Germinal center (tissue), 1 donor: ENCODE measurements around the gene NR1H3.
A peak's percentile ranks its signal among the peaks of the same experiment; 100 is the strongest.

Source experiments
- DNase-seq: peaks from one replicate; pipeline ENCODE4 v3.0.0; 2012; ENCODE audit warnings: mixed read lengths, low spot score

NR1H3 gene

DNA sequence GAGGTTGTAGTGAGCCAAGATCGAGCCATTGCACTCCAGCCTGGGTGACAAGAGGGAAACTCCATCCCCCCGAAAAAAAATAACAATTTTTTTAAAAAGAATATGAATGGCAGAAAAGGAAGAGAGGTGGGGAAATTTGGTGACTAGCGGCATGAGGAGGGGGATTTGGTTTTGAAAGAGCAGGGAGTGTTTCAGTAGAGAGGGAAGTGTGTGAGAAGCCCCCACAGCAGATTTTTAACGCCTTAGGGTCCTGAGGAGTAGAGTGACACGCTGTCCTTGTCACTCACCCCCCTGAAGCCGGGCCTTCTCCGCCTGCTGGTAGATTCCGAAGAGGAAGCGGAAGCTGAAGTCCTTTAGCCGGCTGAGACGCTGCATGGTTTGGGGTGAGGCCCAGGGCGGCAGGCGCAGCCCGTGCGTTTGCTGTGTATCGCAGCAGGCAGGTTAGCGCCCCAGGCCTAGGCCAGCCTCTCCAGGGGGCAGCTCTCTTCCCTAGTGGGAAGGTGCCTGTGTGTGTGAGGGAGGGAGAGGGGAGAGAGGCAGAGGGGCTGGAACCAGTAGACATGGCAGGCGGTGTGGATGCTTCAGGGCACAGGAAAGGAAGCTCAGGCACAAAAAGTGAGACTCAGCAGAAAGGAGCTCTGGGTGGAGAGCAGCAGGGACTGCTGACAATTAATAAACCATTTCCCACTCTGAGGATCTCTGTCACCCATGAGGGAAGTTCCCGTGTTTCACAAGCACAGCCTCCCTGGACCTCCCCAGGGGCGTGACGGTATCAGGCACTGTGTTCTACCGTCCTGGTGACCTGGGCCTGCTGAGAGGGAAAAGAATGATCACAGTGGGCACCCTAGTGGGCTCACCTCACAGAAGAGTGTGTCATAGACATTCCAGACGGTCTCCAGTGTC is 13.1 kb upstream of the NR1H3 start:
- DNase-seq = no peak

DNA sequence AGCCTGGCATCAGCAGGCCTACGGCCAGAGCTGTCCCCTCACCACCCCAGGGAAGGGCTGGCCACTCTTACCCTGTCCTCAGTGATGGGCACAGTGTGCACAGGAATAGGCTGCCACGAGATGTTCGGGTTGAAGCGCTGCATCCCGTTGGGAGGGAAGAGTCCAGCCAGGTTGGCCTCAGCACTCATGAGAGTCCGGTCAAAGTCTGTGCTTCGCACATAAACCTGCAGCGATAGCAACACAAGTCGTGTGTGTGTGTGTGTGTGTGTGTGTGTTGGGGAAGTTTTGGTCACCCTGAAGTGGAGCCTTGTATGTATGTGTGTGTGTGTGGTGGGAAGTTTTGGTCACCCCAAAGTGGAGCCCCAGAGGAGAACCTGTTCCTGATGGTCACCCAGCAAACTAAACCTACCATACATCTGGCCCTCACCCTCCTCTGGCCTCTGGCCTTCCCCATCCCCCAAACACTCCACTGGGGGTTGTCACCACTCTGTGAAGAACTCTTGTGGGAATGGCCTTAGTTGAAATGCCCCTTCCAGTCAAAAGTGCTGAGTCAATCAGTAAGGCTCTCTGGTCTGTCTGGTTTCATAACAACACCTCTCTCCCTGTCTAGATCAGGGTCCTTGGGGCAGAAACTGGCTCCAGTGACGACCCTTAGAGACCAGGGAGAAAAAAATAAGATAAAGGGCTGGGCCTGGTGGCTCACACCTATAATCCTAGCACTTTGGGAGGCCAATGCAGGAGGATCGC is 12.0 kb upstream of the NR1H3 start:
- DNase-seq = no peak

DNA sequence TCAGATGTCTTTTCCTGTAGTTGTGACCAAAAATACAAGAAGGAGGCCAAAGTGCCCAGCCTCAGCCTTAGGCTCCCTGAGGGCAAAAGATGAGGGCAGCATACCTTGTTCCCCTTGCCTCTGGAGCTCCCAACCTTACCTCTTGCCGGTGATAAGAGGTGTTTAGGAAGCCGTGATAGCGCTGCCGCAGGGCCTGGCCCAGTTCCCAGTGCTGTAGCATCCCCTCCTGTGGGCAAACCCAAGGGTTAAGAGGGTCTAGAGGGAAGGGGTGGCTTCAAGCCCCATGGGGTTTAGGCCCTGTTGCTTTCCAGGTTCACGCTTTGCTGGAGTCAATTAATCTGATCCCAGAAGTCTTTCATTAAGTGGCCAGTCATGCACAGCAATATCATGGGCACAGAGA is 10.3 kb upstream of the NR1H3 start:
- no peak for DNase-seq

- DNase-seq = peak; percentile 41
Observed at GRCh38 chr11:47248304-47248663, 9.5 kb upstream of the NR1H3 start.

- peak; percentile 86 for DNase-seq
Observed at GRCh38 chr11:47248664-47249377, 9.0 kb upstream of the NR1H3 start, which contains the start of gene ACP2. Gene ACP2 (minus strand): TSS chr11:47248814. CDS start chr11:47248789, 25 bp downstream.

- no peak for DNase-seq
Observed at GRCh38 chr11:47249378-47249715, 8.4 kb upstream of the NR1H3 start.

DNA sequence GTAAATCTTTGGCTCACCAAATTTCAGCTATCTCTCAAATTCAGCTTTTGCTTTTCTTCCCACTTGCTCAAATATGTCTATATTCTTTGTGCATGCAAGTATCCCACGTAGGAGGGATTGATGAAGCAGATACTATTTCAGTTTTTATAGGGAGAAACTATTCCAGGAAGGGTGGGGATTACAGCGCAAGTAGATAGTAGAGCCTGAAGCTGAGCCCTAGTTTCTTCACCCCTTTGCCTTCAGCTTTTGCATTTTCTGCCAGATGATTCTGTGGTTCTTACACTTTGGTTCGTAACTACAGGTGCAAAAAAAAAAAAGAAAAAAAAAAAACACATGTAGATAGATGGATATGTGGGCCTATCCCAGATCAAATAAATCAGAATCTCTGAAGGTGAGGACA is 6.0 kb upstream of the NR1H3 start:
- DNase-seq = no peak

GRCh38 chr11:47253660-47254059 is 4.1 kb upstream of the NR1H3 start:
- no peak for DNase-seq

GRCh38 chr11:47254386-47254785 is 3.4 kb upstream of the NR1H3 start:
- no peak for DNase-seq

GRCh38 chr11:47256374-47256773 is 1.4 kb upstream of the NR1H3 start:
- no peak for DNase-seq

DNA sequence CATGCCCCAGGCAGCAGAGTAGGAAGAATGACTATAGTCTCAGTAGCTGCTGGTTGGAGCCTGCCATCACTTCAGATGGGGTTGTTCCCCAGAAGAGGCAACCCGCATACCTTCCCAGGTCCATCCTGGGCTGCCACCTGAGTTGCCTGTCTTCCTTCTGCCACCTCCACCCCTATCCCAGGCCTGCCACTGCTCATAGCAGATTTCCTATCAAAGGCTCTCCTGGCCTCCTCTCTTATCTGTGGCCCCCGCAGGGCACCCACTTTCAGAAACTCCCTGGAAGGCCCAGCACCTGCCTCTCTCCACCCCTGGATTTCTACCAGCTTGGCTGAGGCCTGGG is 649 bp upstream of the NR1H3 start:
- DNase-seq = no peak

GRCh38 chr11:47258317-47258902 is 614 bp downstream of the NR1H3 start:
- no peak for DNase-seq

DNA sequence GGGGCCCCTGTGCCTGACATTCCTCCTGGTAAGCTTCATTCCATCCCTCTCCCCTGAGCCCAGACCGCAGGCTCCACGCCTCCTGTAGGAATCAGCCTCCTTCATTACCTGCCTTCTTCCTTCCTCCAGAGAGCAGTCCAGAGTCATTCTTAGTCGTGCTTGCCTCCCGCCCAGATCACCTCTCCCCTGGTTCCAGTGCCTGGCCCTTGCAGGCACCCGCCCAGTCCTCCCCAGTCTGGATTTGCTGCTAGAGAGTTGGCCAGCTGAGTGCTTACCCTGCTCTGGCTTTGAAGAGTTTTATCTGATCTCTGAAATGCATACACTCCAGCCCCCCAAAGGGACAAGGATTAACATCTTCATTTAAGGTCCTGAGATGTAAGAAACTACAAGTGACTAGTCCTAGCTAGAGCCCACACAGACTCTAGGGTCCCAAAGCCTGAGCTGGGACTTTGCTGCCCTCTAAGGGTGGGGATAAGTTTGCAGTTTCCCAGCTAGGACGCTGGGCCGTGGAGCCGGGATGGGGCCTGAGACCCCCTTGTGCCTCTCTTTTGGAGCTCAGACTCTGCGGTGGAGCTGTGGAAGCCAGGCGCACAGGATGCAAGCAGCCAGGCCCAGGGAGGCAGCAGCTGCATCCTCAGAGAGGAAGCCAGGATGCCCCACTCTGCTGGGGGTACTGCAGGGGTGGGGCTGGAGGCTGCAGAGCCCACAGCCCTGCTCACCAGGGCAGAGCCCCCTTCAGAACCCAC is 1.6 kb downstream of the NR1H3 start:
- peak; percentile 70 for DNase-seq

GRCh38 chr11:47260366-47260765 is 2.6 kb downstream of the NR1H3 start:
- DNase-seq = no peak

DNA sequence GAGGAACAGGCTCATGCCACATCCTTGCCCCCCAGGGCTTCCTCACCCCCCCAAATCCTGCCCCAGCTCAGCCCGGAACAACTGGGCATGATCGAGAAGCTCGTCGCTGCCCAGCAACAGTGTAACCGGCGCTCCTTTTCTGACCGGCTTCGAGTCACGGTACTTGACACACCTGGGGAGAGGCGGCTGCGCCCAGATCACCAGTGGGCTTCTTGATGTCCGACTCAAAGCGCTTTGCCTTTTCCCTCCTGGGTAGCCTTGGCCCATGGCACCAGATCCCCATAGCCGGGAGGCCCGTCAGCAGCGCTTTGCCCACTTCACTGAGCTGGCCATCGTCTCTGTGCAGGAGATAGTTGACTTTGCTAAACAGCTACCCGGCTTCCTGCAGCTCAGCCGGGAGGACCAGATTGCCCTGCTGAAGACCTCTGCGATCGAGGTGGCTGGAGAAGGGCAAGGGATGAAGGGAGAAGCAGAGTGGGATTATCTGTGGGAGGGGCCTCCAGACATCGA is 3.5 kb downstream of the NR1H3 start:
- no peak for DNase-seq

GRCh38 chr11:47264119-47264518 is 6.3 kb downstream of the NR1H3 start:
- no peak for DNase-seq

DNA sequence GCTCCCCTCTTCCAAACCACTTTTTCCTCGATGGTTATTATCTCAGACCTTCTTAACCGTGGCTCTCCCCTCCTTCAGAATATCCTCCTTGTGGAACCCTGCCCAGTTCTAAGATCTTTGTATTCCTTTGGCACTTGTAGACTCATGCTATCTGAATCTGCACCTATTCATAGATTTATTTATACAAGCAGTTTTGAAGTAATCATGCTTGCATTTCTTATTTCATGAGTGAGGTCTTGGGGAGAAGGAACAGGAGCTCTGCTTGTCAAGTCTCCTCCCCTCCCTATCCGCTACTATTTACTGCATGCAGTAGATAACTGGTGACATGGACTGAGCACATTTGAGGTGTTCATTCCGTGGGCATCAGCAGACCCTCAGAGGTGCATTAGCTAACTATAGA is 6.7 kb downstream of the NR1H3 start:
- no peak for DNase-seq

- no peak for DNase-seq
Observed at GRCh38 chr11:47267876-47268275, 10.1 kb downstream of the NR1H3 start.

DNA sequence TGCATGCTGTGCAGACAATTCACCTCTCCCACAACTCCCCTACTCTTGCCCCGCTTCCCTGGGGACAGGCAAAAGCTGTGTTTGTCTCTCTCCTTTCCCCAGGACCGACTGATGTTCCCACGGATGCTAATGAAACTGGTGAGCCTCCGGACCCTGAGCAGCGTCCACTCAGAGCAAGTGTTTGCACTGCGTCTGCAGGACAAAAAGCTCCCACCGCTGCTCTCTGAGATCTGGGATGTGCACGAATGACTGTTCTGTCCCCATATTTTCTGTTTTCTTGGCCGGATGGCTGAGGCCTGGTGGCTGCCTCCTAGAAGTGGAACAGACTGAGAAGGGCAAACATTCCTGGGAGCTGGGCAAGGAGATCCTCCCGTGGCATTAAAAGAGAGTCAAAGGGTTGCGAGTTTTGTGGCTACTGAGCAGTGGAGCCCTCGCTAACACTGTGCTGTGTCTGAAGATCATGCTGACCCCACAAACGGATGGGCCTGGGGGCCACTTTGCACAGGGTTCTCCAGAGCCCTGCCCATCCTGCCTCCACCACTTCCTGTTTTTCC is 10.7 kb downstream of the NR1H3 start:
- no peak for DNase-seq

- peak; percentile 93 for DNase-seq
Observed at GRCh38 chr11:47269002-47269828, 11.4 kb downstream of the NR1H3 start.
